Mammary epithelial cell (primary cell): ENCODE results near the gene GABRR2.

Experiments
- EZH2 ChIP-seq: IDR thresholded peaks from 2 replicates; pipeline ENCODE4 v1.6.1; 2012; ENCODE audit warnings: low read length, inconsistent platforms, borderline replicate concordance
- TF ChIP-seq, protein P1 (sequence below), 2 donors: IDR thresholded peaks in 1 of 2; conservative IDR thresholded peaks in 1 of 2; 2 replicates each; pipeline ENCODE4 v1.5.1; 2011 to 2012; ENCODE audit warnings: inconsistent platforms in 2 of 2, low read length in 2 of 2, mild to moderate bottlenecking in 2 of 2, control low read depth in 1 of 2, low read depth in 1 of 2; ENCODE audit not compliant: insufficient read depth in 1 of 2; ENCODE audit errors: extremely low read depth in 1 of 2

DNA sequence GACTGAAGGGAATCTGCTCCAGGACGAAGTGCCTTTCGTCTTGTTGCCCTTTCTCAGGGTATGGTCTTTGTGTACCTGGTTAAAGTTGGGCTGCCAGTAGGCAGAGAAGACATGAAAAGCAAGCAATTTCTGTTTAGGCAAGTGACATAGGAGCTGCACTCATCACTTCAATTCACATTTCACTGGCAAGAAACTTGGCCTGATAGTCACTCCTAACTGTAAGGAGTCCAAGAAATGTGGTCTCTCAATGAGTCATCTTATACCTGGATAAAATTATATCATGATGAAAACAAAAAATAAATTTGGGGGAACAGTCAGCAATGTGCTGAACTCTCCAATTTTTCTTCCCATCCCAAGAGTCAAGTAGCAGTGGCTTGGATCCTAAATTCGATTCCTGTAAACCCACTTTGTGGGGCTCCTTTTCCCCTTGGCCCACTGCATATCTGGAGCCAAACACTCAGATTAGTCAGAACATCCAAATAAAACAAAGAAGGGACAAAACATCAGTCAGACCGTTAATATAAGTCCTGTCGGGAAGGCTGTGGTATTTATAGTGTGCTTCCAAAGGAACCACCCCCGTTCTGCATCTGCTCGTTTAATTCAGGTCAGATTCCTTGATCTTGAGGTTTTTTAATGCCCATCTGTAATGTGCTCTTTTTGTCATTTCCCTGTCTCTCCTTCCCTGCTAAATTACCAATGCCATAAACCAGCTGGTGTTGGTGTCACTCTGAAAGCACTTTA, 93.0 kb downstream of the GABRR2 start:
- TF ChIP-seq, protein P1, sequence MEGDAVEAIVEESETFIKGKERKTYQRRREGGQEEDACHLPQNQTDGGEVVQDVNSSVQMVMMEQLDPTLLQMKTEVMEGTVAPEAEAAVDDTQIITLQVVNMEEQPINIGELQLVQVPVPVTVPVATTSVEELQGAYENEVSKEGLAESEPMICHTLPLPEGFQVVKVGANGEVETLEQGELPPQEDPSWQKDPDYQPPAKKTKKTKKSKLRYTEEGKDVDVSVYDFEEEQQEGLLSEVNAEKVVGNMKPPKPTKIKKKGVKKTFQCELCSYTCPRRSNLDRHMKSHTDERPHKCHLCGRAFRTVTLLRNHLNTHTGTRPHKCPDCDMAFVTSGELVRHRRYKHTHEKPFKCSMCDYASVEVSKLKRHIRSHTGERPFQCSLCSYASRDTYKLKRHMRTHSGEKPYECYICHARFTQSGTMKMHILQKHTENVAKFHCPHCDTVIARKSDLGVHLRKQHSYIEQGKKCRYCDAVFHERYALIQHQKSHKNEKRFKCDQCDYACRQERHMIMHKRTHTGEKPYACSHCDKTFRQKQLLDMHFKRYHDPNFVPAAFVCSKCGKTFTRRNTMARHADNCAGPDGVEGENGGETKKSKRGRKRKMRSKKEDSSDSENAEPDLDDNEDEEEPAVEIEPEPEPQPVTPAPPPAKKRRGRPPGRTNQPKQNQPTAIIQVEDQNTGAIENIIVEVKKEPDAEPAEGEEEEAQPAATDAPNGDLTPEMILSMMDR (conservative IDR thresholded peaks at IDR 0.05 in 1 of 2, IDR thresholded peaks at IDR 0.05 in 1 of 2; ENCODE audit: extremely low read depth in 1 of 2, insufficient read depth in 1 of 2, low read depth in 1 of 2, low read length in 2 of 2): no peak
- TF ChIP-seq EZH2: no peak
